Dedifferentiated amniotic fluid mesenchymal stem cell (primary cell): Measurements from ENCODE around the gene SLC5A5.
"Not testable (repeated sequence)": the region's sequence is repeated elsewhere in the genome, so short reads cannot be mapped to it uniquely, and the experiment has no call there.

Source experiments
- DNase-seq: peaks from one replicate; pipeline ENCODE4 v3.0.0-alpha.2; 2016; ENCODE audit errors: extremely low spot score

SLC5A5 gene

GRCh38 chr19:17871032-17871877 lies 490 bp upstream of the SLC5A5 start:
- no peak for DNase-seq

- DNase-seq, result no peak
These were observed 681 bp downstream of the SLC5A5 start for GRCh38 chr19:17872251-17873001.

- DNase-seq, result no peak
These were observed 2.3 kb downstream of the SLC5A5 start for GRCh38 chr19:17873786-17874757.

GRCh38 chr19:17874758-17875135 lies 3.0 kb downstream of the SLC5A5 start:
- no peak for DNase-seq

- no peak for DNase-seq
These were observed 6.0 kb downstream of the SLC5A5 start for GRCh38 chr19:17877696-17878095.

- DNase-seq, result no peak
These were observed 7.7 kb downstream of the SLC5A5 start for GRCh38 chr19:17879466-17879865.

GRCh38 chr19:17881701-17882100 lies 10.0 kb downstream of the SLC5A5 start:
- no peak for DNase-seq

GRCh38 chr19:17883627-17884410 lies 12.1 kb downstream of the SLC5A5 start:
- no peak for DNase-seq

GRCh38 chr19:17886515-17886914 lies 14.8 kb downstream of the SLC5A5 start:
- no peak for DNase-seq

- DNase-seq, result not testable (repeated sequence)
These were observed 15.5 kb downstream of the SLC5A5 start for GRCh38 chr19:17887221-17887620.

- DNase-seq, result no peak
These were observed 16.5 kb downstream of the SLC5A5 start for GRCh38 chr19:17888260-17888659.

- DNase-seq, result peak; percentile 43
These were observed 18.0 kb downstream of the SLC5A5 start for GRCh38 chr19:17889609-17890214.

GRCh38 chr19:17893766-17894165 lies 22.0 kb downstream of the SLC5A5 start:
- no peak for DNase-seq

GRCh38 chr19:17902701-17903100 lies 31.0 kb downstream of the SLC5A5 start:
- peak; percentile 17 for DNase-seq

- DNase-seq, result no peak
These were observed 36.5 kb downstream of the SLC5A5 start for GRCh38 chr19:17908244-17908643.

- DNase-seq, result no peak
These were observed 37.4 kb downstream of the SLC5A5 start for GRCh38 chr19:17909003-17909732.

- DNase-seq, result no peak
These were observed 39.1 kb downstream of the SLC5A5 start for GRCh38 chr19:17910791-17911360.

GRCh38 chr19:17915940-17916593 lies 44.3 kb downstream of the SLC5A5 start:
- DNase-seq, result no peak

GRCh38 chr19:17918151-17918550 lies 46.4 kb downstream of the SLC5A5 start:
- DNase-seq, result not testable (repeated sequence)
